AG04450 (cell line): ENCODE data around the gene SERTM2. TPM values are rescaled to one million over a fixed set of nuclear protein-coding genes. Genes with fewer than 3 reads are reported as not detected.

Experiments used
- CTCF ChIA-PET: fragments of 300-600, 350-600 bp; formaldehyde crosslinking; extraction: SDS; loops from one replicate; lab custom pipeline; 2022; ENCODE audit warnings: antibody characterized with exemption, inconsistent platforms; lab: Charles Lee
- POLR2A ChIA-PET: fragments of 350-600 bp; formaldehyde crosslinking; extraction: SDS; loops from one replicate; lab custom pipeline; 2021; ENCODE audit warnings: antibody characterized with exemption, inconsistent platforms; lab: Yijun Ruan, JAX
- DNase-seq: peaks from one replicate; pipeline ENCODE4 v3.0.0-alpha.2; 2011; ENCODE audit warnings: low read depth, low spot score
- H3K27ac ChIP-seq: one replicate; pipeline ENCODE4 v1.5.1; 2012; ENCODE audit warnings: low read depth, low read length, control low read depth
- H3K27me3 ChIP-seq: one replicate; pipeline ENCODE4 v1.6.0; 2012; ENCODE audit warnings: low read length; ENCODE audit not compliant: control insufficient read depth, insufficient read depth
- H3K4me3 ChIP-seq: 2 replicates; pipeline ENCODE4 v1.5.1; 2011; ENCODE audit warnings: mild to moderate bottlenecking, low read depth, low read length, control low read depth
- H3K9me3 ChIP-seq: 2 replicates; pipeline ENCODE4 v1.5.1; 2012; ENCODE audit warnings: low read length; ENCODE audit not compliant: control insufficient read depth, insufficient read depth
- CTCF ChIP-seq: IDR thresholded peaks from 2 replicates; pipeline ENCODE4 v1.5.1; 2011; ENCODE audit warnings: low read depth, low read length, control low read depth, inconsistent platforms
- polyA plus RNA-seq: library from polyadenylated mRNA; depleted of rRNA; stranded (reverse); fragments of >200 nt; gene quantifications from 2 replicates; pipeline ENCODE4 v1.2.3, GENCODE V29; 2011

SERTM2 gene
- polyA plus RNA-seq, 1 experiment = 0.02 TPM

GRCh38 chrX:111503485-111503993 lies 7.9 kb upstream of the SERTM2 start:
- POLR2A ChIA-PET = no interaction called here
- no peak for TF ChIP-seq CTCF
- CTCF ChIA-PET = no interaction called here
- Histone ChIP-seq H3K27me3 (no peaks in the 10 kb centered on the region), H3K27ac (no peak overlapping the region), H3K4me3 (no peak overlapping the region), H3K9me3 (no peaks in the 10 kb centered on the region)
- DNase-seq = no peak

- Histone ChIP-seq H3K9me3 (no peaks in the 10 kb centered on the region), H3K27ac (no peak overlapping the region), H3K27me3 (no peaks in the 10 kb centered on the region), H3K4me3 (no peak overlapping the region)
- no peak for TF ChIP-seq CTCF
- ChIA-PET CTCF (no interaction called here), POLR2A (no interaction called here)
- DNase-seq = no peak
These were observed 6.5 kb upstream of the SERTM2 start for GRCh38 chrX:111504941-111505340.

GRCh38 chrX:111505783-111506182 lies 5.7 kb upstream of the SERTM2 start:
- CTCF ChIA-PET = no interaction called here
- Histone ChIP-seq H3K4me3 (no peak overlapping the region), H3K9me3 (no peaks in the 10 kb centered on the region), H3K27me3 (no peaks in the 10 kb centered on the region), H3K27ac (no peak overlapping the region)
- POLR2A ChIA-PET = no interaction called here
- no peak for DNase-seq
- TF ChIP-seq CTCF = no peak

- H3K9me3 ChIP-seq = no peaks in the 10 kb centered on the region
- no peak overlapping the region for H3K4me3 ChIP-seq
- no peaks in the 10 kb centered on the region for H3K27me3 ChIP-seq
- no peak overlapping the region for H3K27ac ChIP-seq
- no peak for TF ChIP-seq CTCF
- no peak for DNase-seq
- POLR2A ChIA-PET = no interaction called here
- CTCF ChIA-PET = no interaction called here
These were observed 4.6 kb upstream of the SERTM2 start for GRCh38 chrX:111506826-111507225.

GRCh38 chrX:111507933-111508332 lies 3.5 kb upstream of the SERTM2 start:
- TF ChIP-seq CTCF = no peak
- ChIA-PET CTCF (no interaction called here), POLR2A (no interaction called here)

More at GRCh38 chrX:111507933-111508332, 3.5 kb upstream of the SERTM2 start:
- H3K4me3 ChIP-seq = no peak overlapping the region
- no peak overlapping the region for H3K27ac ChIP-seq
- no peaks in the 10 kb centered on the region for H3K9me3 ChIP-seq
- H3K27me3 ChIP-seq = no peaks in the 10 kb centered on the region
- no peak for DNase-seq
